ENCODE results near the gene OSTF1.

OSTF1 gene

DNA sequence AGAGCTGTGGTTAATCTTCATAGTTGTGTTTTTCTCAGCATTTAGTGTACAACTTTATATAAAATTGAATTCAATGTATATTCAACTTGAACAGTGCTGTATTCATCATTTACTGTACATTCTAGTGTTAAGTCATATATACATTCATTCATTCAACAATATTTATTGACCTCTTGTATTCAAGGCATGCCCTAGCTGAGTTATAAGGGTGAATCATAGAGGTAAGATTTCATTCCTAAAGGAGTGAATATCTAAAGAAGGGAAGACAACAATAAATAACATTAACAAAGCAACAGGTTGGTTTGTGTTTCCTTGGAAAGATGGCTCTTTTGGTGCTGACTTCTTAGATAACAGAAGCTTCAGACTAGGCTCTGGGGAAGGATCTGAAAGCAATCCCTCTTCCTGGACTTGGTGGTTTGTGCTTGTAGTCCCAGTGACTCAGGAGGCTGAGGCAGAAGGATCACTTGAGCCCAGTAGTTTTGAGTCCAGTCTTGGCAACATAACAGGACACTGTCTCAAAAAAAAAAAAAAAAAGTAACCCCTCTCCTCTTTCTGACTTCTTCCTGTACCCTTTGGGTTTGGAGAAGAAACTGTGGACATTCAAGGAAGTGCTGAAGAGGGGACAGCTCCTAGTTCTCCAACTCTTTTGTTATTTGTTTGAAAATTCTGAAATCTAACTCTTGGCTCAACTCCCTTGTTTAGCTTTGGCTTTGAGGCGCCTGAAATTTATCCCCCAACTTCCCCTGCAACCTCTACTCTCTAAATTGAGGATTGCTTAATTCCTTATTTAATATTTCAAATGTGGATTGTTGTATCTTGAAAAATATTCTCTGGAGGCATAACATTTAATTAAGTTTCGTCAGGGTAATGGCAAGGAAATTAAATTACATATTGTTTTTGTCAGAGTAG lies 80.2 kb downstream of the OSTF1 start:
- no peak for DNase-seq

DNA sequence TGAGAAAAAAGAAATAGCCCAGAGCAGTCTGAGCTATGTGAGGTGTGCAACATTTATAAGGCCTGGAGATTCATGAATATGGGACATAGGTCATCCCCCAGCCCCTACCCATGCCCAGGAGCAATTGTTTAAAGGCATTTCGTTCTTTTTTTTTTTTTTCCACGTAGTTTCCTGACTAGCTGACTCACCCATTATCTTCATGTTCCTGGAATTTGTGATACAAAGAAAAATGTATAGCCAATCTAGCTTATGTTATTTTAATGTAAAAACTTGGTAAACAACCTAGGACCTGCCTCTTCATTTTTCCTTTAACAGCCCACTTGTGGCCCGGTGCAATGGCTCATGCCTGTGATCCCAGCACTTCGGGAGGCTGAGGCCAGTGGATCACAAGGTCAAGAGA lies 81.3 kb downstream of the OSTF1 start:
- no peak for DNase-seq

DNA sequence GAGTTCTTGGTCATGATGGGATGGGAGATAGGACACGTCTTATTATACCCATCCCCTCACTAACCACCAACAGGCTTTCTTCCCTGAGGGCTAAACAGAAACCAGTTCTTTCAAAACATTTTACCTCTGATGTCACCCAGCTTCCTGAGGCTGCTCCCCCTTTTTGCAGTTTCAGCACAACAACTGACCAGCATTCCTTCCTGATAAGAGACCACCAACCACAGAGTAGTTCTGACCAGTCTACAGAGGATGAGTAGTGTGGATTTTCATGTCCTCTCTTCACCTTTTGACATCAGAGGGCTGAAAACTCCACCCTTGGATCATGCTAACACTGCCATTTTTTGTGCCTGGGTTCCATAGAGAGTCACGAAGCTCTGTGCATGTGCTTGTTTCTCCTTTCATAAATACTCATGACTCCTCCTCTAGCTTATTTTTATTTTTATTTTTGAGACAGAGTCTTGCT lies 82.6 kb downstream of the OSTF1 start:
- DNase-seq = no peak

DNA sequence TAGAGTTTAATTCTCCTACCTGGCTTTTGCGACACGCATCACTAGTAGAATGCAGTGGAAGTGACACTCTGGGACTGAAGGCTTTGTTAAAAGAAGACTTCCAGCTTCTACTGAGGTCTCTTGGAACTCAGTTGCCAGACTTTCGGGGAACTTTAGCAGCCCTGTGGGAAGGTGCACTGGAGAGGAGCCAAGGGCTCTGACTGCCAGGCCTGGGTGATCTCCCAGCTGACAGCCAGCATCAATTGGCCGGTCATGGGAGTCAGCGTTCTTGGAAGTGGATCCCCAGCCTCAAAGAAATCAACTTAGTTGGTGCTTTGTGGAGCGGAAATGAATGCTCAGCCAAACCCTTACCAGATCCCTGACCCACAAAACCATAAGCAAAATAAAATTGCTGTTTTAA lies 87.1 kb downstream of the OSTF1 start:
- no peak for DNase-seq

DNA sequence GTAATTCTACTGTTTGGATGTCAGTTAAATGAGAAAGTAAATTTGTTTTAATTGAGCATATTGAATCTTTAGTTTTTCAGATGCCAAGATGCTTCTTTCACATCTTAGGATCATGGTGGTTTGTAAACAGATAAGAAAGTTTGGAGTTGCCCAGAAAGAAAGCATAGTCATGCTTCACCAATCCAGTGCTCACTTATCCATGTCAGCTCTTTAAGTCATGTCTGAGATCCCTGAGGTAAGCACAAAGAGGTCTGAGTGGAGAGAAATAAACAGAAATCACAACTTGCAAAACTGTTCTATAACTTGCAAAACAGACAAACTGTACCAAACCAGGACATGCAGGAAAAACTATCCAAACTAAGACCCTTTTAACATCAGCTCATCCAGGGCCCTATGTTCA lies 87.7 kb downstream of the OSTF1 start:
- no peak for DNase-seq

DNA sequence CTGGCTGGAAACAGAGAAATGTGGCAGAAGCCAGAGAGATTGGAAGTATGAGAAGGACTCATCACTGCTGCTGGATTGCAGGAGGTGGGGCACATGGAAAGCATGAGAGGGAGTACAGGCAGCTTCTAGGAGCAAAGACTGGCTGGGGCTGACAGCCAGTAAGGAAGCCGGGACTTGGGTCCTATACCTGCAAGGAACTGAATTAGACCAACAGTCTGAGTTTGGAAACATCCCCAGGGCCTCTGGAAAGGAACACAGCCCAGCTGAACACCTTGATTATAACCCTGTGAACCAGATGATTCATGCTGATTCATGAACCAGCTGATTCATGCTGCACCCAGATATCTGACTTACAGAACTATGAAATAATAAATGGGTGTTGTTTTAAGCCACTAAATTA lies 93.4 kb downstream of the OSTF1 start:
- DNase-seq = peak in 1 of 3 experiments; percentile 24

DNA sequence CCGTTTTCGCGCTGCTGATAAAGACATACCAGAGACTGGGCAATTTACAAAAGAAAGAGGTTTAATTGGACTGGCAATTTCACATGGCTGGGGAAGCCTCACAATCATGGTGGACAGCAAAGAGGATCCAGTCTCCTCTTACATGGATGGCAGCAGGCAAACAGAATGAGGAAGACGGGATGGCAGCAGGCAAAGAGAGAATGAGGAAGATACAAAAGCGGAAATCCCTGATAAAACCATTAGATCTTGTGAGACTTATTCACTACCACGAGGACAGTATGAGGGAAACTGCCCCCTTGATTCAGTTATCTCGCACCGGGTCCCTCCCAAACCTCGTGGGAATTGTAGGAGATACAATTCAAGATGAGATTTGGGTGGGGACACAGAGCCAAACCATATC lies 95.0 kb downstream of the OSTF1 start:
- DNase-seq = no peak

DNA sequence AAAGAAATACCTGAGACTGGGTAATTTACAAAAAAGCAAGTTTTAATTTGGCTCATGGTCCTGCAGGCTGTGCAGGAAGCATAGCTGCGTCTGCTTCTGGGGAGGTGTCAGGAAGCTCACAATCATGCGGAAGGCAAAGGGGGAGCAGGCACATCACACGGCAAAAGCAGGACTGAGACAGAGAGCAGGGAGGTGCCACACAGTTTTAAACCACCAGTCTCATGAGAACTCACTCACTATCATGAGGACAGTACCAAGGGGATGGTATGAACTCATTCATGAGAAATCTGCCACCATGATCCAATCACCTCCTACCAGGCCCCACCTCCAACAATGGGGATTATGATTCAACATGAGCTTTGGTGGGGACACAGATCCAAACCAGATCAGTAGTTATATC lies 96.2 kb downstream of the OSTF1 start:
- no peak for DNase-seq

DNA sequence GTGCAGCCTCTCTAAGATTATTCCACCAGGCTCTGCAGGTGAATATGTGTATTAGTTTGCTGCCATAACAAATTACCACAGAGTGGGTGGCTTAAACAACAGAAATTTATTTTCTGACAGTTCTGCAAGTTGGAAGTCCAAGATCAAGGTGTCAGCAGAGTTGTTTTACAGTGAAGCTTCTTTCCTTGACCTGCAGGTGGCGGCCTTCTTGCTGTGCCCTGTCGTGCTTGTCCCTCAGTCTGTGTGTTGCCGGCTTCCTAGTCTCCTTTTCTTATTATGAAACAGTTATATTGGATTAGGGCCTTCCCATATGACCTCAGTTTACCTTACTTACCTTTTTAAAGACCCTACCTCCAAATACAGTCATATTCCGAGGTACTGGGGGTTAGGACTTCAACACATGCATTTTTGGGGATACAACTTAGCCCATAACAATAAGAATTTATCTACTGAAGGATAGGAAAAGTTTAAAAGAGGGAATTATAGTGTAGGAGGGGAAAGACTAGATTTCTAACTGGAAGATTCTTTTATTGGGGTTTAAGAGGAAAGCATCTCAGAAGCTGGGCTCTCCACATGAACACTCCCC lies 97.4 kb downstream of the OSTF1 start:
- peak in 2 of 3 experiments; percentile 10 to 51 for DNase-seq

DNA sequence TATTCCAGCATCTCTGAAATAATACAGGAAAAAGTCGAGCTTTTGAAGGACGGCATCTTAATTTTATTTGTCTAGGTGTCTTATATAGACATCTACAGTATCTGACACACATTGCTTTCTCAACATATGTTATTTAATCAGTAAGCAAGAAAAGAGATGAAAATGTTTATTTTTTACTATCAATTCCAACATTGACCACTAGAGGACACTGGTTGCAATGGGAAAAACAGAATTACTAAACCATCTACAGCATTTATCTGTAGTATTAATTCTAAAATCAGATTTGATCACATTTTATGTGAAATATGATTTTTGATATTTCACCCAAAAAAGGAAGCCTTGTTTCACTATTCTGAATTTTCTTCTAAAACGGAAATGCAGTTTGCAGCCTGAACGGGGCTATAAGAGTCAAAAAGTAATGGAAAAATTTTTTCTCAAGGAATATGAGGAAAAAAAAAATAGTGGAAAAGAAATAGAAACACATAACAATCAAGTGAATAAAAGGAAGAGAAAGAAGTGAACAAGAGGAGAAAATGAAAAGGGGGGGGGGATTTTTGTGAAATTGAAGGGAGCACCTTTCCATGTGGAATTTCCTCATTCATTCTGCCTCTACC lies 98.6 kb downstream of the OSTF1 start:
- DNase-seq = peak in 2 of 3 experiments; percentile 3 to 35

DNA sequence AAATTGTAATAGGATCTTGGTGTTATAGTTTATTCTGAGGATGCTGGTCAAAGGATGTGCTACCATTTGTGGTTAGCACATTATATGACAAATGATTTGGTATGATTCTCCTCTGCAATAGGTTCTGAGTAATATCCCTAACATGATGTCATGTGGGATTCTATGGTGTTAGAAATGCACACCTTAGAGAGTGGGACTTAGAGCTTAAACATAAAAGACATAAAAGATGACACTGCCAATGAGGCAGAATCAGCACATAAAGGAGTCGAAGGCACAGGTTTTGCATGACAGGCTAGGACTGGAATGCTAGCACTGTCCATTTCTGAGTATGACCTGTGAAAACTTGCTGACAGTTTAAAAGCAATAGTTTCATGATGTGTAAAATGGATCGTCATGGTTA lies 100.4 kb downstream of the OSTF1 start:
- DNase-seq = no peak

DNA sequence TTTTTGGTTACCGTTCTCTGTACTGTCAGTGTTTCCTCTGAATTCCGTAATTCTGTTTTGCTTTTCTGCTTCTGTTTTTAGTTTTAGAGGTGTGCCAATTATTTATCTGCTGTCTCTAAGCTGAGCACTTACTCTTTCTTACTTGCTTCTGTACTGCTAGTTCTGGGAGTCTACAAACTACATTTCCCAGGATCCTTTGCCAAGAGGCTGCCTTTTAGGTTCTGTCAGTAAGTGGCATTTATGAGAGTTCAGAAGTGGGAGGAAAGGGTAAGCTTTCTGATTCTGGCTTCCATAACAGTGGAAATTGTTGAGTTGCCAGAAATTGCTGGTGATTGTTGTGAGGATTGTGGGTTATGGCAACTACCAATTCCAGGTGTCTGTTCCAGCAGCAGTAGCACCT lies 102.4 kb downstream of the OSTF1 start:
- DNase-seq = no peak

All from NCI-H1417 (cell line).